HG03342 (cell line): ENCODE measurements around the gene PTP4A1.
A peak's percentile ranks its signal among the peaks of the same experiment; 100 is the strongest.
"Not testable (repeated sequence)": the region's sequence is repeated elsewhere in the genome, so short reads cannot be mapped to it uniquely, and the experiment has no call there.

ENCODE experiments used
- ATAC-seq: cut with Tn5 transposase; IDR thresholded peaks from one replicate; pipeline ENCODE4 v1.9.1; 2021; ENCODE audit warnings: mild to moderate bottlenecking, moderate library complexity; ENCODE audit not compliant: unreplicated experiment

The PTP4A1 gene

GRCh38 chr6:63572044-63572746 lies at the start of gene PTP4A1, which contains the start of gene LOC128125822:
Gene PTP4A1 (plus strand): TSS chr6:63572480. CDS start chr6:63576881, 4,401 bp downstream.
Gene LOC128125822 (plus strand): TSS chr6:63572480.
- ATAC-seq, result peak; percentile 87

GRCh38 chr6:63522911-63523287 lies 49.4 kb upstream of the PTP4A1 start:
- ATAC-seq, result not testable (repeated sequence)

DNA sequence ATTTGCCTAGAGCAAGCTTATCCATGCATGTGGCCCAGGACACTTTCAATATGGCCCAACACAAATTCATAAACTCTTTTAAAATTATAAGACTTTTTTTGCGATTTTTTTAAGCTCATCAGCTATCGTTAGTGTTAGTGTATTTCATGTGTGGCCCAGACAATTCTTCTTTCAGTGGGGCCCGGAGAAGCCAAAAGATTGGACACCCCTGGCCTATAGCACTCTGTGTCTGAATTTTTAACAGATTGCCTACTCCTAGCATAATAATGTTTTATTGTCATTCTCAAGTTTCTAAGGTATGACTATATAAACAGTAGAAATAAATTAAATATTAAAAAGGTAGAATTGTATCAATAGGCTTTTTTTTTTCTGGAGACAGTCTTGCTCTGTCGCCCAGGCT lies 48.6 kb upstream of the PTP4A1 start:
- ATAC-seq, result no peak

GRCh38 chr6:63525186-63525878 lies 46.9 kb upstream of the PTP4A1 start:
- ATAC-seq, result no peak

GRCh38 chr6:63526931-63527330 lies 45.3 kb upstream of the PTP4A1 start:
- ATAC-seq, result no peak

DNA sequence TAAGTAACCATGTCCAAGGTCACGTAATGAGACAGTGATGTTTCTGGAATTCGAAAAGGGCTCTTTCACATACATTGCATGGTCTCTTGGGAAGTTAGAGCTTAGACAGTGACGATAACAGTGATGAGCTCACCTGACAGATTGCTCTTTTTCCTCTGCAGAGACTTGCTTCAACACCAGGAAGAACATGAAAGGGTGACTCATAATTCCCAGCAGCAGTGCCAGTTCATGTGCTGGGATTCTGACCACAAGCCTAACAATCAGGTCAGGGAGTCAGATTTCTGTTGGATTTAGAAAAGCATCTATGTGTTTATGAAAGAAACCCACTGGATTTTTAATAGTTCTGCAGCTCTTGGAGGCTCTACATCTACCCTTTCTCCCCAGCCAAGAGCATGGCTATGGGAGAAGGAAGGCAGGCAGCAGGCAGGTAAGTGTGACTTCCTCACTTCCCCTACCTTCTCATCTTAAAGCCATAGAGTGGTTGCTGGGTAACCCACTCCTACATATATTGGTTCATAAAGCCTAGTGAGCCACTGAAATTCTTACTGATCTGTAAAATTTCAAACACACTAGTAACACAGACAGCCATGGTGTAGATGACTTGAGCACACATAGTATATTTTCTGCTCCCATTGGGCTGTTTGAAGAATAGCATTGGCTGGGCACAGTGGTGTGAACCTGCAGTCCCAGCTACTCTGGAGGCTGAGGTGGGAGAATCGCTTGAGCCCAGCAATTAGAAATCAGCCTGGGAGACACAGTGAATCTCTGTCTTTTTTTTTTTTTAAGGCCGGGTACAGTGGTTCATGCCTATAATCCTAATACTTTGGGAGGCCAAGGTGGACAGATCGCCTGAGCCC lies 44.4 kb upstream of the PTP4A1 start:
- no peak for ATAC-seq

- no peak for ATAC-seq
Observed at GRCh38 chr6:63529498-63529897, 42.8 kb upstream of the PTP4A1 start.

DNA sequence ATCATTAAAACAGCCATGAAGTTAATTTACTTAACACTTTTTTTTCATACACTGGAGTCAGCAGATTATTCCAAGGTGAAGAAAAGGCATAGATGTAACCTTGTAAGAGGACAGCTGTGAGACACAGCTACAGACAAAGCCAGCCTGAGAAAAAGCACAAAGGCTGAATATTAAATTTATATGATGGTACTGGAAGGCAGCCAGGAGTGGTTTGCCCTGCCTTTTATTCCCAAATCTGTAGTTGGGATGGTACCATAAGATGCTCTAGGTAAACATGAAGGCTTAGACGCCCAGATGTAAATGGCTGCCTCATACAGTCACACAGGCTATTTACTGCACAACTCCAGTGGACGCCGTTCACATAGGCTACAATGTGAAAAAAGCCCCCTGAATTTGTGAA lies 42.1 kb upstream of the PTP4A1 start:
- ATAC-seq, result no peak

- no peak for ATAC-seq
Observed at GRCh38 chr6:63530991-63531390, 41.3 kb upstream of the PTP4A1 start.

- ATAC-seq, result no peak
Observed at GRCh38 chr6:63533026-63533425, 39.3 kb upstream of the PTP4A1 start.

- no peak for ATAC-seq
Observed at GRCh38 chr6:63533952-63534351, 38.3 kb upstream of the PTP4A1 start.

DNA sequence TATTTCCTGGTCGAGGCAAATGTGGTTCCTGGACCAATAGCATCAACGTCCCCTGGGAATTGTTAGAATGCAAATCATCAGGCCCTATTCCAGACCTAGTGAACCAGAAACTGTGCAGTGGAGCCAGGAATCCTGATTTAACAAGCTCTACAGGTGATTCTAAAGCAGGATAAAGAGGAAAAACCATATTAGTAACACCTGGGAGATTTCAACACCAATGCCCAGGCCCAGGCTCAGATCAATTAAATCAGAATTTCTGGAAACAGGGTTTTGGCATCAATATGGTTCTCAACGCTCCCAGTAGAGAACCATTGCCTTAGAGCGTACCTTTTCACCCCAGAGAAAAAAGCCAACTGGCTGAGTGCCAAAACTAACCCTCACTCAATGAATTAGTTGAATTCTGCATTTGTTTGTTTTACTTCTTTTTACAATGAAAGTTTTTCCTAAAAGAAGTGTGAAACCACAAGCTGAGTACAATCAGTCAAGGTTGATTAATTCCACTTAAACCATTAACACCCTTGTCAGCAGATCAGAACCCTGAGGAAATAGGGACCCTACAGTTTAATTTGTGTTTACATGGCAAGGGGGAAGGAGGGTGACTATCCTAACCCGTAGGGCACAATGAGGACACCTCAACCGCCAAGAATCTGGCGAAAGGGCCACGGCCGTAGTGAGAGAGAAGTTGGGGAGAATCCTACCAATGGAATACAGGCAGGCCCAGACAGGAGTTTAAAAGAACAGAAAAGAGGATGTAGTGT lies 34.9 kb upstream of the PTP4A1 start:
- peak; percentile 52 for ATAC-seq

DNA sequence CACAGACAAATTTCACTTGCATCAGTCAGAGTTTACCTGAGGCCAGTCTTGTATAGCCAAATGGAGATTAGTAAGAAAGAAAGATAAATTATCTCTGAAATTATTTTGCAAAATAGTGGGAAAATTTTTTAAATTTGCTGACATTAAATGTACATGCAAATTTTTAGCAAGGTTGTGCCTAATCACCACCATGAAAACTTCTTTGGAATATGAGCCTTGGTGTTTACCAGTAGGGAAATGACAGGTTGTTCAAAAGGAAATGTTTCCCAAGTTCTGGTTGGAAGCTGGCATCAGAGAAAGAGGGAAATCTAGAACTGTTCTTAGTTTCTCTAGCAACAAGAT lies 34.4 kb upstream of the PTP4A1 start:
- ATAC-seq, result no peak

- no peak for ATAC-seq
Observed at GRCh38 chr6:63538550-63538949, 33.7 kb upstream of the PTP4A1 start.

GRCh38 chr6:63543001-63543400 lies 29.3 kb upstream of the PTP4A1 start:
- ATAC-seq, result no peak

DNA sequence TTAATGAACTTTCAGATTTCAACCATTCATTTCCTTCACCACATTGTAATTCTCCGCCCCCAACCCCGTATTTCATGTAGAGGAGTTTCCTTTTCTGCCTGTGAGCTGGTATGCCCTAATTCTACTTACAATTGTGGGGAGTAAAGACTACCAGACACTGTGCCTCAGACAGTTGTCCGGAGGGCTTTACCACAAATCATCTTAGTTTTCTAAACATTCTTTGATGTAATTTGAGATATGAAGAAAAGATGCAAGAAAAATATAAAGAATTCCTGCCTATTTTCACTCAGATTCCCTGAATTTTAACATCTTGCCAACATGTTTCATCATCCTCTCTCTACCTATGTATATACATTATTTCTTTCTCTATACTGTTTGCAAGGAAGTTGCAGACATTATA lies 28.3 kb upstream of the PTP4A1 start:
- ATAC-seq, result no peak

DNA sequence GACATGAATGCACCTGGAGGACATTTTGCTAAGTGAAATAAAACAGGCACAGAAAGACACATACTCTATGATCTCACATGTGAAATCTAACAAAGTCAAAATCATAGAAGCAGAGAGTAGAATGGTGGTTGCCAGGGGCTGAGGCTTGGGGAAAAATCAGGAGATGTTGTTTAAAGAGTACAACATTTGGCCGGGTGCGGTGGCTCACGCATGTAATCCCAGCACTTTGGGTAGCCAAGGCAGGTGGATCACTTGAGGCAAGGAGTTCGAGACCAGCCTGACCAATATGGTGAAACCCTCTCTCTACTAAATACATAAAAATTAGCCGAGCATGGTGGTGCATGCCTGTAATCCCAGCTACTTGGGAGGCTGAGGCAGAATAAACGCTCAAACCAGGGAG lies 26.0 kb upstream of the PTP4A1 start:
- no peak for ATAC-seq

DNA sequence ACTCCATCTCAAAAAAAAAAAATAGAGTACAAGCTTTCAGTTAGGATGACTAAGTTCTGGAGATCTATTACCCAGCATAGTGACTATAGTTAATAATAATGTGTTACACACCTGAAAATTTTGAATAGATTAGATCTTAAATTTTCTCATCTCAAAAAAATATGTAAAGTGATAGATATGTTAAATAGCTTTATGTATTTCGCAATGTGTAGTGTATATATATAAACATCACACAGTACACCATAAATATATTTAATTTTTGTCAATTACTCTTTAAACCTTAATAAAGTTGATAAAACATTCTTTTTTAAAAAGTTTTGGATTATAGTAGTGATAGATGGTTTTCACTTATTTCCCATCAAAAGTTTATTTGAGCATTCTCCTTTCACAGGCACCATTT lies 25.6 kb upstream of the PTP4A1 start:
- ATAC-seq, result no peak

- ATAC-seq, result no peak
Observed at GRCh38 chr6:63549076-63549475, 23.2 kb upstream of the PTP4A1 start.

DNA sequence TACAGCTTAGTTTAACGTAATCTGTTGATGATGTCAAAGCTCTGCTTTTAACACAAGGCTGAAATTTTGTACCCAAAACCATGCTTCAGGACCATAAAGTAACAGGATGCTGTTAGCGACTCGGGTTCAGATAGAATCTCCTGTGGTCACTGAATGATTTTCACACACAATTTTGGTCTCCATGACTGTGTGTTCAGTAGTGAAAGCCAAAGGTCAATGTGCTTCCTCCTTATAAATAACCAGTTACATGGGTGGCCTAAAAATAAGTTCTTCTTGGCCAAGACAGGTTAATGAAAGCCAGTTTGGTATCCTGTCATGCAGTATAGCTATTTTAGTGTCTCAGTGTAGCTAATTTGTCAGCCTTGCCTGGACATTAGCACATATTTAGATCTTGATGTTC lies 19.1 kb upstream of the PTP4A1 start:
- ATAC-seq, result peak; percentile 99

GRCh38 chr6:63553900-63554299 lies 18.4 kb upstream of the PTP4A1 start:
- ATAC-seq, result no peak
